ENCODE data around the gene EZR. TPM values are rescaled to one million over a fixed set of nuclear protein-coding genes. Genes with fewer than 3 reads are reported as not detected.

EZR gene
- total and polyA plus RNA-seq, 2 of the 13 experiments (the other 11 are each of a cell fraction or from before 2014, with no cell fraction given) = 34.7 to 60.3 TPM

DNA sequence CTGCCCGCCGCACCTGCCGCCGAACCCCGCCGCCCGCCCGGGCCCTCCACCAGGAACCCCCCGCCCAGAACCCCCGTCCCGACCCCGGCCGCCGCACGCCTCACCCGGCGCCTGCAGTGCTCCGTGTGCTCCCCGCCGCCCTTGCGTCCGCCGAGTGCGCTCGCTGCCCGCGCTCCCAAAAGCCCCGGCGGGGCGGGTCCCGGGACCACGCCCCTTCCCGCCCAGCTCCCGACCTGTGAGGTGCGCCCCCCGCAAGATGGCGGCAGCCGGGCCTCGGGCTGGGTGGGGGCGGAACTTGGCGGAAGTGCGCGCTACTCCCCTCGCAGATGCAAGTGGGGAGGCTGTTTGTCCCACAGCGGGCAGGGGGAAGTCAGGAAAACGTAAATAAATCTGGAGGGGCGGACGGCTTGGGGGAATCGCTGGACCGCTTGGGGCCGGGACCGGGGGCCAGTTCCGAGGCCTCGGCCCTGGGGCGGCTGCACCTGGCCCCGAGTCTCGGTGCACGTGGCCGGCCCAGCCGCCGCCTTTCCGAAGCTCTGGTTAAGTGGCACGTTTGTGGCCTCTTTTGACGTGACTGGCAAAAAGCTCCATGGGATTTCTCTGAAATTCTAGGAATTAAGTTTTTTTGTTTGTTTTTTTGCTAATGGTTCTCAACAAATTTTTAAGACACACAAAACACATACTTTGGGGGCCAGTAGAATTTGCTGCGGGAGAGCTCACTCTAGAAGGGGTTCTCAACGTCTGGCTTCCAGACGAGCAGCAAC, at the start of gene EZR (continued):
- TF ChIP-seq, protein P1, sequence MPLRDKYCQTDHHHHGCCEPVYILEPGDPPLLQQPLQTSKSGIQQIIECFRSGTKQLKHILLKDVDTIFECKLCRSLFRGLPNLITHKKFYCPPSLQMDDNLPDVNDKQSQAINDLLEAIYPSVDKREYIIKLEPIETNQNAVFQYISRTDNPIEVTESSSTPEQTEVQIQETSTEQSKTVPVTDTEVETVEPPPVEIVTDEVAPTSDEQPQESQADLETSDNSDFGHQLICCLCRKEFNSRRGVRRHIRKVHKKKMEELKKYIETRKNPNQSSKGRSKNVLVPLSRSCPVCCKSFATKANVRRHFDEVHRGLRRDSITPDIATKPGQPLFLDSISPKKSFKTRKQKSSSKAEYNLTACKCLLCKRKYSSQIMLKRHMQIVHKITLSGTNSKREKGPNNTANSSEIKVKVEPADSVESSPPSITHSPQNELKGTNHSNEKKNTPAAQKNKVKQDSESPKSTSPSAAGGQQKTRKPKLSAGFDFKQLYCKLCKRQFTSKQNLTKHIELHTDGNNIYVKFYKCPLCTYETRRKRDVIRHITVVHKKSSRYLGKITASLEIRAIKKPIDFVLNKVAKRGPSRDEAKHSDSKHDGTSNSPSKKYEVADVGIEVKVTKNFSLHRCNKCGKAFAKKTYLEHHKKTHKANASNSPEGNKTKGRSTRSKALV (CRISPR knock-in tag; IDR thresholded peaks at IDR 0.05) = 0 out of 2 replicates have a peak, but pooled peaks have one; percentile 30
- TF ChIP-seq ZXDC (CRISPR knock-in tag; IDR thresholded peaks at IDR 0.05) (0 out of 2 replicates have a peak, but pooled peaks have one; percentile 1), ZNF432 (CRISPR knock-in tag; IDR thresholded peaks at IDR 0.05; ENCODE audit: borderline replicate concordance) (no peak), ISL2 (CRISPR knock-in tag; IDR thresholded peaks at IDR 0.05) (peak; percentile 58), ZBTB10 (CRISPR knock-in tag; IDR thresholded peaks at IDR 0.05; ENCODE audit: borderline replicate concordance) (peak; percentile 84; the same call in 1 of the 2 replicates), RBM22 (optimal IDR thresholded peaks at IDR 0.05; ENCODE audit: low read length) (no peak), ZNF704 (CRISPR knock-in tag; IDR thresholded peaks at IDR 0.05; ENCODE audit: borderline replicate concordance) (peak; percentile 95; the same call in 1 of the 2 replicates), DBP (CRISPR knock-in tag; IDR thresholded peaks at IDR 0.05; ENCODE audit: not compliant biosample characterization) (peak; percentile 75), ZNF446 (CRISPR knock-in tag; IDR thresholded peaks at IDR 0.05) (peak; percentile 77; the same call in 1 of the 2 replicates), ZNF563 (CRISPR knock-in tag; IDR thresholded peaks at IDR 0.05) (peak; percentile 96), ZNF615 (CRISPR knock-in tag; IDR thresholded peaks at IDR 0.05; ENCODE audit: borderline replicate concordance) (no peak), ZNF260 (CRISPR knock-in tag; IDR thresholded peaks at IDR 0.05; ENCODE audit: borderline replicate concordance, low read depth) (no peak), SMARCC2 (IDR thresholded peaks at IDR 0.05) (no peak), ZNF724P (CRISPR knock-in tag; IDR thresholded peaks at IDR 0.05; ENCODE audit: borderline replicate concordance) (no peak)
